Sigmoid colon (tissue), 7 donors: ENCODE measurements around the gene AFF2. TPM values are rescaled to one million over a fixed set of nuclear protein-coding genes. Genes with fewer than 3 reads are reported as not detected.

ENCODE experiments used
- DNase-seq: peaks from one replicate; pipeline ENCODE4 v3.0.0-alpha.2; 2019
- H3K27ac ChIP-seq, 4 donors: fragments of 200-600 bp; sonication (generic); one replicate each; pipeline ENCODE4 v1.5.1; 2016 to 2019; ENCODE audit warnings: mild to moderate bottlenecking in 1 of 4
- H3K27me3 ChIP-seq, 3 donors: fragments of 200-600 bp; sonication (generic); one replicate each; pipeline ENCODE4 v1.5.1; 2019; ENCODE audit warnings: mild to moderate bottlenecking in 1 of 3
- H3K36me3 ChIP-seq, 4 donors: fragments of 200-600 bp; sonication (generic); one replicate each; pipeline ENCODE4 v1.5.1; 2016 to 2019
- H3K4me1 ChIP-seq, 4 donors: fragments of 200-600 bp; sonication (generic); one replicate each; pipeline ENCODE4 v1.5.1; 2017 to 2019
- H3K4me3 ChIP-seq, 4 donors: fragments of 200-600 bp; sonication (generic); one replicate each; pipeline ENCODE4 v1.5.1; 2017 to 2019; ENCODE audit warnings: mild to moderate bottlenecking in 2 of 4, moderate library complexity in 1 of 4
- H3K9me3 ChIP-seq, 4 donors: fragments of 200-600 bp in 3 of 4; sonication (generic) in 3 of 4; one replicate each; pipeline versions ENCODE4 v1.5.1 to v1.6.1; 2013 to 2019
- EP300 ChIP-seq, 4 donors: sonication (generic); formaldehyde crosslinking; IDR thresholded peaks; one replicate each; pipeline ENCODE4 v1.6.1; 2017; ENCODE audit warnings: antibody characterized with exemption in 4 of 4
- POLR2A ChIP-seq, 2 donors: fragments of 450-650 bp; IDR thresholded peaks; one replicate each; pipeline ENCODE4 v1.6.1; 2016; ENCODE audit warnings: antibody characterized with exemption in 2 of 2, mild to moderate bottlenecking in 2 of 2, moderate library complexity in 2 of 2
- POLR2AphosphoS5 ChIP-seq, 4 donors: sonication (generic); formaldehyde crosslinking; IDR thresholded peaks; one replicate each; pipeline ENCODE4 v1.6.1; 2017; ENCODE audit warnings: antibody characterized with exemption in 4 of 4
- WGBS, 2 donors: extraction: QIAGEN DNeasy Blood & Tissue Kit; methylation state at CpG; one replicate each; pipeline ENCODE4 v1.1.7; 2013; 5-methylcytosine and 5-hydroxymethylcytosine counted together
- intact Hi-C: fragments of 100-400 bp; cut with DNase I; formaldehyde crosslinking; loops from one replicate; pipeline ENCODE4 v1.15.1; 2023
- polyA plus RNA-seq, 3 donors: library from polyadenylated mRNA; stranded (reverse); fragments of 200-250 nt; gene quantifications; one replicate each; pipeline ENCODE4 v1.2.3, GENCODE V29; 2013
- total RNA-seq, 4 donors: library from RNA; depleted of rRNA; stranded (reverse); fragments of >200 nt; gene quantifications; one replicate each; pipeline ENCODE4 v1.1.0, GENCODE V29; 2016
- TF ChIP-seq, protein P1 (sequence below), 4 experiments: fragments of 450-650 bp in 3 of 4; fragments of 200-600 bp in 1 of 4; IDR thresholded peaks; one replicate each; pipeline ENCODE4 v1.5.1; 2016 to 2019; ENCODE audit warnings: antibody characterized with exemption in 4 of 4, mild to moderate bottlenecking in 3 of 4, moderate library complexity in 2 of 4
- donor health status: healthy with polysubstance abuse.
- donor health status: Bipolar disorder and iron deficiency.
- donor health status: healthy.

The AFF2 gene
- total and polyA plus RNA-seq, 7 donors, result 0.27 to 1.7 (median 1.1) TPM; not detected in 2

DNA sequence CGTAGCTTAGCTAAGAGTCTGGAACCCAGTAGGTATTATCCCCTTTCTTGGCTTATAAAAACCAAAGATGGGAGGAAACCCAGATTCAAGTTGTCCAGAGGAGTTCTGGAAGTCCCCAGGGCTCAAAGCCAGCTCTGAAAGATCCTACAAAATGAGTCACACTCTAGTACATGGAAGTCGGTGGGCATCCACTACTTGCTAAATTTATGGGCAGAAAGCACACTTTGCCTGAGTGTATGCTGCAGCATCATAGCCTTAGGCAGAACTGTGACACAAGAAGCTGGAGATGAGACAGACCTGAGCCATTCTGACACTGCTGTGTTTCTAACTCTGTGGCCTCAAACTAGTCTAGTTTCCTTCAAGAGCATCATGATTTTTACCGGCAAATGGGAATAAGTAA lies 429.3 kb downstream of the AFF2 start:
- TF ChIP-seq EP300 (IDR thresholded peaks at IDR 0.05) (no peak), POLR2A (IDR thresholded peaks at IDR 0.05) (no peak)
- TF ChIP-seq, protein P1, sequence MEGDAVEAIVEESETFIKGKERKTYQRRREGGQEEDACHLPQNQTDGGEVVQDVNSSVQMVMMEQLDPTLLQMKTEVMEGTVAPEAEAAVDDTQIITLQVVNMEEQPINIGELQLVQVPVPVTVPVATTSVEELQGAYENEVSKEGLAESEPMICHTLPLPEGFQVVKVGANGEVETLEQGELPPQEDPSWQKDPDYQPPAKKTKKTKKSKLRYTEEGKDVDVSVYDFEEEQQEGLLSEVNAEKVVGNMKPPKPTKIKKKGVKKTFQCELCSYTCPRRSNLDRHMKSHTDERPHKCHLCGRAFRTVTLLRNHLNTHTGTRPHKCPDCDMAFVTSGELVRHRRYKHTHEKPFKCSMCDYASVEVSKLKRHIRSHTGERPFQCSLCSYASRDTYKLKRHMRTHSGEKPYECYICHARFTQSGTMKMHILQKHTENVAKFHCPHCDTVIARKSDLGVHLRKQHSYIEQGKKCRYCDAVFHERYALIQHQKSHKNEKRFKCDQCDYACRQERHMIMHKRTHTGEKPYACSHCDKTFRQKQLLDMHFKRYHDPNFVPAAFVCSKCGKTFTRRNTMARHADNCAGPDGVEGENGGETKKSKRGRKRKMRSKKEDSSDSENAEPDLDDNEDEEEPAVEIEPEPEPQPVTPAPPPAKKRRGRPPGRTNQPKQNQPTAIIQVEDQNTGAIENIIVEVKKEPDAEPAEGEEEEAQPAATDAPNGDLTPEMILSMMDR (IDR thresholded peaks at IDR 0.05), result no peak
- Histone ChIP-seq H3K36me3 (no peaks in the 10 kb centered on the region), H3K27me3 (no peaks in the 10 kb centered on the region), H3K4me1 (no peaks in the 10 kb centered on the region), H3K9me3 (no peaks in the 10 kb centered on the region), H3K27ac (no peak overlapping the region), H3K4me3 (no peak overlapping the region)
- no peak for DNase-seq
- intact Hi-C loops, result no loop called here
- WGBS, 2 donors, result 76 to 88% methylated on average over 3 of the region's 3 CpGs

DNA sequence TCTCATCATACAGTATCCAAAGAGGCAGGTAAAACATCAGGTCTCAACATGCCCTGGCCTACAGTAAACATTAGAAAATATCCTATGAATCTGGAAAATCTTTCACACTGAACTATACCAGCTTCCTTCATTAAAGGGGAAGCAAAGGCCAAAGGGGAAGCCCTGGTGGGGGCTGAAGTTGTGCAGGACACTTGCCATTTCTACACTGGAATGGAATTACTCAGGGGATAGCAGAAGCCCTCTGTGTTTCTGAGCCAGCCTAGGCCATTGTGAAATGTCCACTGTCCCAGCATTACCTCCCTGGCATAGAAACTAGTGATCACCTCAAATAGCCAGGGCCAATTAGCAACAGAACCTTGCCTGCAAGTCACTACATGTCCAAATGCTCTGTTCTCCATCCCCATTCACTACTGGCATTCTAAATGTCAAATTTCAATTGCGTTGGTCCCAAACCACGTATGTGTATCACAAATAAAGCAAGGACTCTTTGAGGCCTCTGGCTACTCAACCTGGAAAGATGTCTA lies 429.9 kb downstream of the AFF2 start:
- Histone ChIP-seq H3K36me3 (no peaks in the 10 kb centered on the region), H3K4me1 (no peaks in the 10 kb centered on the region), H3K4me3 (no peak overlapping the region), H3K27me3 (no peaks in the 10 kb centered on the region), H3K27ac (no peak overlapping the region), H3K9me3 (no peaks in the 10 kb centered on the region)
- WGBS, 2 donors, result 90 to 94% methylated on average over 2 of the region's 2 CpGs
- DNase-seq, result no peak
- no peak for TF ChIP-seq POLR2AphosphoS5 (IDR thresholded peaks at IDR 0.05)
- TF ChIP-seq EP300 (IDR thresholded peaks at IDR 0.05), result no peak
- TF ChIP-seq, protein P1 (IDR thresholded peaks at IDR 0.05), result no peak
- no peak for TF ChIP-seq POLR2A (IDR thresholded peaks at IDR 0.05)
- intact Hi-C loops, result no loop called here

DNA sequence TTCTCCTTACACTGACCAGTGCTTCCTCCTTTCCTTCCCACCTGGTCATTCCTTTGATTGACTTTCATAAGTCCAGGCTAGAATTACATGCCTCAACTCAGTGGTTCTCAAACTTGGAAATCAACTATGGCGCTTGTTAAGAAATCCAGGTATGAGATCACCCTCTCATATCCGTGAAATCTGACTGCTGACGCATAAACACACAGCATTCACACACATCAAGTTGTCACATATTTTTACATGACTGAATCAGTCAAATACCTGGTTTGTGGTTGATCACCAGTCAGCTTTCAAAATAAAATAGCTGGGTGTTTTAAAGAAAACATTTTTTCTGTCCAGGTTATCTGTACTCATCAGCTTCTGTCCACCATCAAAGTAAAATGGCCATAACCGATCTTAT lies 433.5 kb downstream of the AFF2 start:
- Histone ChIP-seq H3K9me3 (no peaks in the 10 kb centered on the region), H3K27me3 (no peaks in the 10 kb centered on the region), H3K4me1 (no peaks in the 10 kb centered on the region), H3K36me3 (no peaks in the 10 kb centered on the region), H3K4me3 (no peak overlapping the region), H3K27ac (no peak overlapping the region)
- TF ChIP-seq POLR2A (IDR thresholded peaks at IDR 0.05) (no peak), POLR2AphosphoS5 (IDR thresholded peaks at IDR 0.05) (no peak), EP300 (IDR thresholded peaks at IDR 0.05) (no peak)
- TF ChIP-seq, protein P1 (IDR thresholded peaks at IDR 0.05), result no peak
- intact Hi-C loops, result no loop called here
- no peak for DNase-seq
- WGBS, 2 donors, result 92 to 93% methylated on average over 4 of the region's 4 CpGs

DNA sequence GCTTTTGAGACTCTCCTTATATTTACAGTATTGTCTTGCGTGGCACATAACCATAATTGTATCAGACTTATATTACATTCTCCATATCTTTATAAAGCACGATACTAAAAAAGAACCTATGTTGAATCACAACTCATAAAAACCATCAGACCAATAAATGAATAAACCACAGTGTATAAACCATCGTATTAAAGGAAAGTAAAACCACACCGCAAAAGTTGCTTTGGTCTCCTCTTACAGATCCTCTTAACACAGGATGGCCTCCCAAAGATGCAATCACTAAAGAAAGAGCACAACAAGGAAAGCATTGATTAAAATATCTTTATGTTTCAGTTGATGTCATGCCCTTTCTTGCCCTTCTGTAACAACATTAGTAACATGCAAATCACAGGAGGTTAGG lies 437.9 kb downstream of the AFF2 start:
- Histone ChIP-seq H3K36me3 (no peaks in the 10 kb centered on the region), H3K27ac (no peak overlapping the region), H3K27me3 (no peaks in the 10 kb centered on the region), H3K4me1 (no peaks in the 10 kb centered on the region), H3K9me3 (no peaks in the 10 kb centered on the region), H3K4me3 (no peak overlapping the region)
- intact Hi-C loops, result no loop called here
- no peak for DNase-seq
- TF ChIP-seq, protein P1 (IDR thresholded peaks at IDR 0.05), result no peak
- TF ChIP-seq POLR2AphosphoS5 (IDR thresholded peaks at IDR 0.05) (no peak), POLR2A (IDR thresholded peaks at IDR 0.05) (no peak), EP300 (IDR thresholded peaks at IDR 0.05) (no peak)
- WGBS, 2 donors, result 34 to 74% methylated on average over 4 of the region's 4 CpGs

DNA sequence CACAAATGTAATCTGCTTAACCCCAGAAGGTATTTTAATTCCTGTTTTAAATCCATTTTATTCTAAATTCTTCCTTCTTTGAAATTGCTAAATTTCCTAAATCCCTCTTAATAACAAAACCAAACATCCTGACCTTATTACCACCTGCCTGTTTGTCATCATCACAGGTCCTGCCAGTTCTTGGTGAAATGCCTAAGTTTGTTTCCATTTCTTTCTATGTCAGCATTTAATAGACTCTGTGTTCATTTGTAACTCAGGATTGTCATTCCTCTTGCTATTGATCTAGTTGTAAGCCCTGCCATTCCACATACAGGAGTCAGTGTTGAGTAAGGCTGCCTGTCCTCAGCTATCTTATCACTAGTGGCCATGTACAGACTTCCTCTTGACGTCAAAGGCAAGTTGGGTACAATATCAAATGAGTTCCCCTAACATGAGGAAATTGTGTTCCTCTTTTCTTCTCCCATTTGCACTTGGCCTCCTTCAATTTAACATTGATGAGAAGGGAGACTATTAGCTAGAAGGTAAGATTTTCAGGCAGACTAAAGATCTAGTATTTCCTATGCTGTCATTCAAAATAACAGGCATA lies 440.1 kb downstream of the AFF2 start:
- no peak overlapping the region for H3K4me3 ChIP-seq
- no peak for TF ChIP-seq POLR2A (IDR thresholded peaks at IDR 0.05)
- TF ChIP-seq, protein P1 (IDR thresholded peaks at IDR 0.05), result no peak
- TF ChIP-seq EP300 (IDR thresholded peaks at IDR 0.05), result no peak
- no peak for TF ChIP-seq POLR2AphosphoS5 (IDR thresholded peaks at IDR 0.05)
- 50 to 55% methylated on average over 1 of the region's 1 CpG for WGBS, 2 donors
- H3K4me1 ChIP-seq, result no peaks in the 10 kb centered on the region
- H3K36me3 ChIP-seq, result no peaks in the 10 kb centered on the region
- H3K9me3 ChIP-seq, result no peaks in the 10 kb centered on the region
- DNase-seq, result no peak
- H3K27me3 ChIP-seq, result no peaks in the 10 kb centered on the region
- intact Hi-C loops, result no loop called here
- no peak overlapping the region for H3K27ac ChIP-seq
